GM20000 (cell line): ENCODE measurements around the gene HNRNPUL1.
"Not testable (repeated sequence)": the region's sequence is repeated elsewhere in the genome, so short reads cannot be mapped to it uniquely, and the experiment has no call there.

Experiments used
- DNase-seq: peaks from one replicate; pipeline ENCODE4 v3.0.0; 2012; ENCODE audit warnings: low spot score
- CTCF ChIP-seq: IDR thresholded peaks from 2 replicates; pipeline ENCODE4 v1.5.1; 2012; ENCODE audit warnings: mild to moderate bottlenecking, control low read depth; ENCODE audit errors: extremely low read depth, missing control alignments

The HNRNPUL1 gene

GRCh38 chr19:41341669-41342490, 77.7 kb downstream of the HNRNPUL1 start:
- no peak for DNase-seq
- TF ChIP-seq CTCF: no peak

- no peak for DNase-seq
- TF ChIP-seq CTCF: no peak
Measured at GRCh38 chr19:41344162-41344561, 80.0 kb downstream of the HNRNPUL1 start.

GRCh38 chr19:41346916-41347315, 82.7 kb downstream of the HNRNPUL1 start:
- not testable (repeated sequence) for DNase-seq

- TF ChIP-seq CTCF: no peak
Measured at GRCh38 chr19:41350735-41351338, 86.7 kb downstream of the HNRNPUL1 start.

GRCh38 chr19:41351339-41352245, 87.4 kb downstream of the HNRNPUL1 start:
- no peak for TF ChIP-seq CTCF
- DNase-seq: peak; percentile 90

More at GRCh38 chr19:41350735-41351338, 86.7 kb downstream of the HNRNPUL1 start:
- DNase-seq: no peak

GRCh38 chr19:41352279-41352608, 88.1 kb downstream of the HNRNPUL1 start:
- no peak for DNase-seq
- TF ChIP-seq CTCF: no peak

GRCh38 chr19:41352609-41353465, 88.7 kb downstream of the HNRNPUL1 start:
- DNase-seq: peak; percentile 88
- peak; percentile 69 for TF ChIP-seq CTCF
